Nephron progenitor cell (in vitro differentiated cells): ENCODE measurements around the gene PHKB.

ENCODE experiments used
- DNase-seq: peaks from one replicate; pipeline ENCODE4 v3.0.0; 2021
- H3K27ac Mint-ChIP-seq: 2 replicates; pipeline ENCODE4 v1.8.0; 2021; ENCODE audit warnings: mild to moderate bottlenecking, moderate library complexity, mixed read lengths
- H3K27me3 Mint-ChIP-seq: 2 replicates; pipeline ENCODE4 v1.8.0; 2021; ENCODE audit warnings: mild to moderate bottlenecking, low read depth, mixed read lengths; ENCODE audit not compliant: poor library complexity
- H3K36me3 Mint-ChIP-seq: 2 replicates; pipeline ENCODE4 v1.8.0; 2021; ENCODE audit warnings: low read depth, mixed read lengths
- H3K4me1 Mint-ChIP-seq: 2 replicates; pipeline ENCODE4 v1.8.0; 2021; ENCODE audit warnings: mixed read lengths
- H3K4me3 Mint-ChIP-seq: 2 replicates; pipeline ENCODE4 v1.8.0; 2021; ENCODE audit warnings: mild to moderate bottlenecking, moderate library complexity, mixed read lengths
- H3K9me3 Mint-ChIP-seq: 2 replicates; pipeline ENCODE4 v1.8.0; 2021; ENCODE audit warnings: mild to moderate bottlenecking, moderate library complexity, mixed read lengths
- TF ChIP-seq, protein P1 (sequence below): fragments of 200-600 bp; sonication (generic); IDR thresholded peaks from 2 replicates; pipeline ENCODE4 v1.5.0; 2021; ENCODE audit warnings: antibody characterized with exemption

PHKB gene

GRCh38 chr16:47599512-47599911, 138.4 kb downstream of the PHKB start:
- TF ChIP-seq, protein P1, sequence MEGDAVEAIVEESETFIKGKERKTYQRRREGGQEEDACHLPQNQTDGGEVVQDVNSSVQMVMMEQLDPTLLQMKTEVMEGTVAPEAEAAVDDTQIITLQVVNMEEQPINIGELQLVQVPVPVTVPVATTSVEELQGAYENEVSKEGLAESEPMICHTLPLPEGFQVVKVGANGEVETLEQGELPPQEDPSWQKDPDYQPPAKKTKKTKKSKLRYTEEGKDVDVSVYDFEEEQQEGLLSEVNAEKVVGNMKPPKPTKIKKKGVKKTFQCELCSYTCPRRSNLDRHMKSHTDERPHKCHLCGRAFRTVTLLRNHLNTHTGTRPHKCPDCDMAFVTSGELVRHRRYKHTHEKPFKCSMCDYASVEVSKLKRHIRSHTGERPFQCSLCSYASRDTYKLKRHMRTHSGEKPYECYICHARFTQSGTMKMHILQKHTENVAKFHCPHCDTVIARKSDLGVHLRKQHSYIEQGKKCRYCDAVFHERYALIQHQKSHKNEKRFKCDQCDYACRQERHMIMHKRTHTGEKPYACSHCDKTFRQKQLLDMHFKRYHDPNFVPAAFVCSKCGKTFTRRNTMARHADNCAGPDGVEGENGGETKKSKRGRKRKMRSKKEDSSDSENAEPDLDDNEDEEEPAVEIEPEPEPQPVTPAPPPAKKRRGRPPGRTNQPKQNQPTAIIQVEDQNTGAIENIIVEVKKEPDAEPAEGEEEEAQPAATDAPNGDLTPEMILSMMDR = no peak
- Mint-ChIP-seq H3K4me3 (no peak overlapping the region), H3K36me3 (peaks cover 14% of the 10 kb centered on the region), H3K27me3 (no peaks in the 10 kb centered on the region), H3K9me3 (no peaks in the 10 kb centered on the region), H3K4me1 (no peaks in the 10 kb centered on the region), H3K27ac (no peak overlapping the region)
- DNase-seq = no peak

GRCh38 chr16:47600376-47600775, 139.2 kb downstream of the PHKB start:
- no peak overlapping the region for H3K4me3 Mint-ChIP-seq
- no peaks in the 10 kb centered on the region for H3K4me1 Mint-ChIP-seq
- no peaks in the 10 kb centered on the region for H3K27me3 Mint-ChIP-seq

GRCh38 chr16:47604306-47604705, 143.2 kb downstream of the PHKB start:
- Mint-ChIP-seq H3K27me3 (no peaks in the 10 kb centered on the region), H3K4me3 (no peak overlapping the region), H3K27ac (no peak overlapping the region)

More at GRCh38 chr16:47600376-47600775, 139.2 kb downstream of the PHKB start:
- TF ChIP-seq, protein P1 = no peak
- Mint-ChIP-seq H3K9me3 (no peaks in the 10 kb centered on the region), H3K27ac (no peak overlapping the region), H3K36me3 (peaks cover 14% of the 10 kb centered on the region)
- DNase-seq = no peak

GRCh38 chr16:47611042-47611441, 149.9 kb downstream of the PHKB start:
- DNase-seq = no peak
- Mint-ChIP-seq H3K27ac (no peak overlapping the region), H3K27me3 (no peaks in the 10 kb centered on the region), H3K4me1 (no peaks in the 10 kb centered on the region), H3K36me3 (peaks cover 75% of the 10 kb centered on the region), H3K4me3 (no peak overlapping the region), H3K9me3 (peaks cover 24% of the 10 kb centered on the region)
- TF ChIP-seq, protein P1 = no peak

More at GRCh38 chr16:47604306-47604705, 143.2 kb downstream of the PHKB start:
- TF ChIP-seq, protein P1 = no peak
- H3K4me1 Mint-ChIP-seq = no peaks in the 10 kb centered on the region
- peaks cover 36% of the 10 kb centered on the region for H3K36me3 Mint-ChIP-seq
- H3K9me3 Mint-ChIP-seq = peaks cover 15% of the 10 kb centered on the region
- DNase-seq = no peak

- no peak for DNase-seq
- no peaks in the 10 kb centered on the region for H3K27me3 Mint-ChIP-seq
- no peaks in the 10 kb centered on the region for H3K4me1 Mint-ChIP-seq
- H3K36me3 Mint-ChIP-seq = peaks cover 71% of the 10 kb centered on the region
- H3K4me3 Mint-ChIP-seq = no peak overlapping the region
- H3K9me3 Mint-ChIP-seq = peaks cover 25% of the 10 kb centered on the region
- no peak overlapping the region for H3K27ac Mint-ChIP-seq
- TF ChIP-seq, protein P1 = no peak
Measured at GRCh38 chr16:47611848-47612493, 150.8 kb downstream of the PHKB start.

GRCh38 chr16:47612711-47613110, 151.6 kb downstream of the PHKB start:
- Mint-ChIP-seq H3K27ac (no peak overlapping the region), H3K4me1 (no peaks in the 10 kb centered on the region), H3K27me3 (no peaks in the 10 kb centered on the region), H3K4me3 (no peak overlapping the region), H3K36me3 (peaks cover 64% of the 10 kb centered on the region), H3K9me3 (peaks cover 22% of the 10 kb centered on the region)
- TF ChIP-seq, protein P1 = no peak
- no peak for DNase-seq
